ENCODE data around the gene OGFOD3.
"Not testable (repeated sequence)": the region's sequence is repeated elsewhere in the genome, so short reads cannot be mapped to it uniquely, and the experiment has no call there.

Gene OGFOD3

DNA sequence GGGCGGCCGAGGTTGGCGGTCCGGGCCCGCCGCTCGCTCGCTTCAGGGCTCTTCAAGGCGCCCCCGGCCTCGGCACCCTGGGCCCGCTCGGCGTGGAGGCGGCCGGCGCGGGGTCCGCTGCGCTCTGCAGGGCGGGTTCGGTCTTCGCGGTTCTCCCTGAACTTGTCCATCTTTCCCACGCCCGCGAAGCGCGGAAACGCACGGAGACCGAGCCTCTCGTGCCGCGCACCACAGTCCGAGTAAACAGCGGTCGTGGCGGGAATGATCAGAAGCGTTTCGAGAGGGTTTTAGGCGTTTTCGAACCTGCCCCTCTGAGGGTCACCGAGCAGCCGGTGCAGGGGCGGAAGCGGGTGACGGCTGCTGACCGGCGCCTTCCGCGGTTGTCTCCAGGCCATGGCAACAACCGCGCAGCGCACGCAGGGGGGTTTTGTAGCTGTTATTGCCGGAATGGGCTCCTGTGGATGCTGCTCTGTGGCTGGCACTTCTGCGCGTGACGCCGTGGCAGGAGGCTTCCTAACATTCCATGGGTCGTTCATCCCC lies 40.6 kb upstream of the OGFOD3 start:
- peak overlapping the region; percentile 80 for H3K4me3 ChIP-seq (ENCODE audit: low read depth, low read length)
- TF ChIP-seq, protein P1, sequence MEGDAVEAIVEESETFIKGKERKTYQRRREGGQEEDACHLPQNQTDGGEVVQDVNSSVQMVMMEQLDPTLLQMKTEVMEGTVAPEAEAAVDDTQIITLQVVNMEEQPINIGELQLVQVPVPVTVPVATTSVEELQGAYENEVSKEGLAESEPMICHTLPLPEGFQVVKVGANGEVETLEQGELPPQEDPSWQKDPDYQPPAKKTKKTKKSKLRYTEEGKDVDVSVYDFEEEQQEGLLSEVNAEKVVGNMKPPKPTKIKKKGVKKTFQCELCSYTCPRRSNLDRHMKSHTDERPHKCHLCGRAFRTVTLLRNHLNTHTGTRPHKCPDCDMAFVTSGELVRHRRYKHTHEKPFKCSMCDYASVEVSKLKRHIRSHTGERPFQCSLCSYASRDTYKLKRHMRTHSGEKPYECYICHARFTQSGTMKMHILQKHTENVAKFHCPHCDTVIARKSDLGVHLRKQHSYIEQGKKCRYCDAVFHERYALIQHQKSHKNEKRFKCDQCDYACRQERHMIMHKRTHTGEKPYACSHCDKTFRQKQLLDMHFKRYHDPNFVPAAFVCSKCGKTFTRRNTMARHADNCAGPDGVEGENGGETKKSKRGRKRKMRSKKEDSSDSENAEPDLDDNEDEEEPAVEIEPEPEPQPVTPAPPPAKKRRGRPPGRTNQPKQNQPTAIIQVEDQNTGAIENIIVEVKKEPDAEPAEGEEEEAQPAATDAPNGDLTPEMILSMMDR (conservative IDR thresholded peaks at IDR 0.05; ENCODE audit: low read depth, low read length): no peak
- DNase-seq (ENCODE audit: low read depth): peak; percentile 62

DNA sequence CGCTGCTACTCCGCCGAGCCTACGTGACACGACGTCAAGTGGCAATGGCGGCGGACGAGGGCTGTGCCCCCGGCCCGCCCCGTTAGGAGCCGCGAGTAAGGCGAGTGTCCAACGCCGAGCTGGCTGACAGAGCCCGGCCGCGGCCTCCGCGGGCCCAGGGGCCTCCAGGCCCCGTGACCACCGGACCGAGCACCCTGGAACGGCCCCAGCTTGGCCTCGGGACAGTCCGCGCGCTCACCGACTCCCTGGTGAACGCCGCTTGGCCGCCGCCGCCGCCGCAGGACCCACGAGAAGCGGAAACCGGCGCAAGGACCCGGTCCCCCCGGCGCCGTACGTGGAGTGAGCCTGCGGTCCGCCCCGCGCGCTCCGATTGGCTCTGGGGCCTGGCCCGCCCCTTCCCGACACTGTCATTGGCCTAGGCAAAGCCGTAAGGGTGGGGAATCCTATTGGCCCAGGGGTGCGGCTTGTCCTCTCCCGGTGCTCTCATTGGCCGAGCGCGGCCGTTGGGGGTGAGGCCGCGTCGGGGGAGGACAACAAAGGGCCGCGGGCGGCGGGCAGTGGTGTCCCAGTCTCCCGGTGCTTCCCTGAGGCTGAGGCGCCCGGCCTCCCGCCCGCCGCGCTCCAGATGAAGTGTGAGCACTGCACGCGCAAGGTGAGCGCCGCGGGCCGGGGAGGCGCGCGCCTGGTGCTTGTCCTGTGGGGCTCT lies 39.9 kb upstream of the OGFOD3 start, which contains the start of gene NARF:
Gene NARF (plus strand): TSS at position 563 of the 706 bp plus-strand sequence. CDS start 63 bp downstream, at position 626.
- TF ChIP-seq, protein P1 (conservative IDR thresholded peaks at IDR 0.05; ENCODE audit: low read depth, low read length): no peak
- DNase-seq (ENCODE audit: low read depth): peak; percentile 99
- H3K4me3 ChIP-seq (ENCODE audit: low read depth, low read length): peak within 1 kb of the TSS; percentile 80

DNA sequence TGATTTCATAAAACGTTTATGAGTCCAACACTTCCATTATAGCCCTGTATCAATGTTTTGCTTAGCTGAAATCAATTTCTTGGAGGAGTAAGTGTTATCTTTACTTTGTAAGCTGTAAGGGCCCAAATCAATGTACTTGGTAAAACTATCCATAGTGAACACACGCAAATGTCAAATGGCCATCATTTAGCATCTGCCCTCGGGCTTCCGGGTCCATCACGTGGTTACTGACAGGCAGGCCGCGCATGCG lies 39.5 kb upstream of the OGFOD3 start:
- no peak for DNase-seq (ENCODE audit: low read depth)
- TF ChIP-seq, protein P1 (conservative IDR thresholded peaks at IDR 0.05; ENCODE audit: low read depth, low read length): no peak

DNA sequence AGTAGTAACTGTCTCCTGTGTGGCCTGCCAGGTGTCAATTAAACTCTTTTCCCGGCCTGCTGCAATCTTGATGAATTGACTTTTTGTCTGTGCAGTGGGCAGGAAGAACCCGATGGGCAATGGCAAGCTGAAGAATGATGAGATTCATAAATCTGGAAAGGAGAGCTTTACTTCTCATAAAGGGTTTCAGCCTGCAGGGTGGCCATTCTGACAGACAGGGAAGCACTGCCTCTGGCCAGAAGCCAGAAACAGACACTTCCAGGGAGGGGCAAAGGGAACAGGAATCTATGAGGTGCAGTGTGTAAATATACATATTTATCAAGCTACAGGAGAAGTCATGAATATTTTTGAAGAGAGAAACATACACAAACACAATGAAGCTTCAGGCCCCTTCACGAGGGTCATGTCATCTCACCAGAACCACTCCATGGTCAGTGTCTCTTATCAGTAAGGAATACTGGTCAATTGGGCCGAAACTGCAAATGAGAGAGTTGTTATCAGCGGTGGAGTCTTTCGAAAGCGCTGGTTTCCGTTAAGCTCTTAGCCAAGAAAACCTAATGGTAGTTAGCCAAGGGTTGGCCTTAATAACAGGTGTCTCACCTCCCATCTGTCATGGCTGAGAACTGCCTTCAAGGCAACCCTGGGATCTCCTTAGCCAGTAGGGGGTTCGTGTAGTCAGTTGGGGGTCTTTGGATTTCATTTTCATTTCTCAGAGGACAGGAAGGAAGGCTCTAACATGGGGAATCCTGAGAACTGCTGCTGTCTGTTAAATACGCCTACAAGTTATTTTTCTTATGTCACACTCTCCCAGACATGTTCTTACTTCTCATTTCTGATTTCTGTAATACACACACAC lies 38.9 kb upstream of the OGFOD3 start:
- H3K4me3 ChIP-seq (ENCODE audit: low read depth, low read length): peak overlapping the region; percentile 80
- DNase-seq (ENCODE audit: low read depth): no peak
- TF ChIP-seq, protein P1 (conservative IDR thresholded peaks at IDR 0.05; ENCODE audit: low read depth, low read length): no peak

More for the DNA sequence above, 39.5 kb upstream of the OGFOD3 start:
- peak overlapping the region; percentile 80 for H3K4me3 ChIP-seq (ENCODE audit: low read depth, low read length)

DNA sequence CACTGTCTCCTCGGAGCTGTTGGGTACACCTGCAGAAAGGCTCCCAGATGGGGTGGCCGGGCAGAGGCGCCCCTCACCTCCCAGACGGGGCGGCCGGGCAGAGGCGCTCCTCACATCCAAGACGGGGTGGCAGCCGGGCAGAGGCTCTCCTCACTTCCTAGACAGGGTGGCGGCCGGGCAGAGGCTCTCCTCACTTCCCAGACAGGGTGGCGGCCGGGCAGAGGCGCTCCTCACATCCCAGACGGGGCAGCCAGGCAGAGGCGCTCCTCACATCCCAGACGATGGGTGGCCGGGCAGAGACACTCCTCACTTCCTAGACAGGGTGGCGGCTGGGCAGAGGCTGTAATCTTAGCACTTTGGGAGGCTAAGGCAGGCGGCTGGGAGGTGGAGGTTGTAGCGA lies 35.3 kb upstream of the OGFOD3 start:
- DNase-seq (ENCODE audit: low read depth); H3K4me3 ChIP-seq (ENCODE audit: low read depth, low read length): not testable (repeated sequence)

DNA sequence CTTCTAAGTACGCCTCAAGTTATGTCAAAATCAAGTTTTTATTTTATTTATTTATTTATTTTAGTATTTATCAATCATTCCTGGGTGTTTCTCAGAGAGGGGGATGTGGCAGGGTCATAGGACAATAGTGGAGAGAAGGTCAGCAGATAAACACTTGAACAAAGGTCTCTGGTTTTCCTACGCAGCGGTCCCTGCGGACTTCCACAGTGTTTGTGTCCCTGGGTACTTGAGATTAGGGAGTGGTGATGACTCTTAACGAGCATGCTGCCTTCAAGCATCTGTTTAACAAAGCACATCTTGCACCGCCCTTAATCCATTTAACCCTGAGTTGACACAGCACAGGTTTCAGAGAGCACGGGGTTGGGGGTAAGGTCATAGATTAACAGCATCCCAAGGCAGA lies 34.8 kb upstream of the OGFOD3 start:
- H3K4me3 ChIP-seq (ENCODE audit: low read depth, low read length); DNase-seq (ENCODE audit: low read depth): not testable (repeated sequence)

DNA sequence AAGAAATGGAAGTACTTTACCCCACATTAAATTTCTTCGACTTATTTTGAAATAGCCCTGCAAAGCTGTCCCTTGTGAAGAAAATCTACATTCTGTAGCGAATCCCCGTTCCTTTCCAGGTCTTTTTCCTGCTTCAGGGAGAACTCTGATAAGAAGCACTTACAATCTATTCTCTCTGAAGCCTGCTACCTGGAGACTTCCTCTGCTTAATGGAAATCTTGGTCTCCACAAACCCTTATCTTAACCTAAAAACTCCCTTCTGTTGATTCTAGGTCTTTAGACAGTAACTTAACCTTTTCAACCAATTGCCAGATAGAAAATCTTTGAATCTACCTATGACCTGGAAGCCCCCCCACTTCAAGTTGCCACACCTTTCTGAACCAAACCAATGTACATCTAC lies 33.8 kb upstream of the OGFOD3 start:
- TF ChIP-seq, protein P1 (conservative IDR thresholded peaks at IDR 0.05; ENCODE audit: low read depth, low read length): no peak
- H3K4me3 ChIP-seq (ENCODE audit: low read depth, low read length): no peak overlapping the region
- no peak for DNase-seq (ENCODE audit: low read depth)
